ENCODE measurements around the gene SATB1.
"Not testable (repeated sequence)": the region's sequence is repeated elsewhere in the genome, so short reads cannot be mapped to it uniquely, and the experiment has no call there.

SATB1 gene

DNA sequence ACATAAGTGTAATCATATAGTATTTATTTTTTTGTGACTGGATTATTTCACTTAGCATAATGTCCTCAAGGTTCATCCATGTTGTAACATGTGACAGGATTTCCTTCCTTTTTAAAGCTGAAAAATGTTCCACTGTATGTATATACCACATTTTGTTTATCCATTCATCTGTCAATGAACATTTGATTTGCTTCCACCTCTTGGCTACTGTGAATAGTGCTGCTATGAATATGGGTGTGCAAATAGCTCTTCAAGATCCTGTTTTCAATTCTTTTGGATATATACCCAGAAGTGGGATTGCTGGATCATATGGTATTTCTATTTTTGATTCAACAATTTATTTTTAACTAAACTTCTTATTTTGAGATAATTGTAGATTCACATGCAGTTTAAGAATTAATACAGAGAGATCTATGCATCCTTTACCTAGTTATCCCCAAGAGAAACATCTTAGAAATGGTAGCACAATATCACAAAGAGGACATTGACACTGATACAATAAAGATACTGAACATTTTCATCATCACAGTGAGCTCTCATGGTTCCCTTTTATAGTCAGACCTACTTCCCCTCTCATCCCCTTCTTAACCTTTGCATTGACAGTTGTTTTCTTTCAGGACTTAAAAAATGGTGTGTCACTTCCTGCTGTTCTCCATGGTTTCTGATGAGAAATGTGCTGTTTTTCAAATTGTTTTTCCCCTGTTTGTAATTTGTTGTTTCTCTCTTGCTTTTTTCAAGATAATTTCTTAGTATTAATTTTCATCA lies 90.1 kb downstream of the SATB1 start:
- H3K4me3 ChIP-seq (ENCODE audit: low read depth, low read length): no peak overlapping the region
- H3K9me3 ChIP-seq (ENCODE audit: control insufficient read depth, insufficient read depth, low read depth, low read length): no peaks in the 10 kb centered on the region
- no peaks in the 10 kb centered on the region for H3K36me3 ChIP-seq (ENCODE audit: control insufficient read depth in 2 of 2, insufficient read depth in 1 of 2, low read length in 2 of 2)
- no peak for TF ChIP-seq ZNF555 (tag by site-specific recombination; conservative IDR thresholded peaks at IDR 0.05)
- no peak for TF ChIP-seq ZNF544 (tag by site-specific recombination; IDR thresholded peaks at IDR 0.05)
- TF ChIP-seq, protein P1, sequence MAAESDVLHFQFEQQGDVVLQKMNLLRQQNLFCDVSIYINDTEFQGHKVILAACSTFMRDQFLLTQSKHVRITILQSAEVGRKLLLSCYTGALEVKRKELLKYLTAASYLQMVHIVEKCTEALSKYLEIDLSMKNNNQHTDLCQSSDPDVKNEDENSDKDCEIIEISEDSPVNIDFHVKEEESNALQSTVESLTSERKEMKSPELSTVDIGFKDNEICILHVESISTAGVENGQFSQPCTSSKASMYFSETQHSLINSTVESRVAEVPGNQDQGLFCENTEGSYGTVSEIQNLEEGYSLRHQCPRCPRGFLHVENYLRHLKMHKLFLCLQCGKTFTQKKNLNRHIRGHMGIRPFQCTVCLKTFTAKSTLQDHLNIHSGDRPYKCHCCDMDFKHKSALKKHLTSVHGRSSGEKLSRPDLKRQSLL (tag by site-specific recombination; IDR thresholded peaks at IDR 0.05): no peak
- no peak for TF ChIP-seq ZNF174 (tag by site-specific recombination; IDR thresholded peaks at IDR 0.05)
- TF ChIP-seq, protein P2, sequence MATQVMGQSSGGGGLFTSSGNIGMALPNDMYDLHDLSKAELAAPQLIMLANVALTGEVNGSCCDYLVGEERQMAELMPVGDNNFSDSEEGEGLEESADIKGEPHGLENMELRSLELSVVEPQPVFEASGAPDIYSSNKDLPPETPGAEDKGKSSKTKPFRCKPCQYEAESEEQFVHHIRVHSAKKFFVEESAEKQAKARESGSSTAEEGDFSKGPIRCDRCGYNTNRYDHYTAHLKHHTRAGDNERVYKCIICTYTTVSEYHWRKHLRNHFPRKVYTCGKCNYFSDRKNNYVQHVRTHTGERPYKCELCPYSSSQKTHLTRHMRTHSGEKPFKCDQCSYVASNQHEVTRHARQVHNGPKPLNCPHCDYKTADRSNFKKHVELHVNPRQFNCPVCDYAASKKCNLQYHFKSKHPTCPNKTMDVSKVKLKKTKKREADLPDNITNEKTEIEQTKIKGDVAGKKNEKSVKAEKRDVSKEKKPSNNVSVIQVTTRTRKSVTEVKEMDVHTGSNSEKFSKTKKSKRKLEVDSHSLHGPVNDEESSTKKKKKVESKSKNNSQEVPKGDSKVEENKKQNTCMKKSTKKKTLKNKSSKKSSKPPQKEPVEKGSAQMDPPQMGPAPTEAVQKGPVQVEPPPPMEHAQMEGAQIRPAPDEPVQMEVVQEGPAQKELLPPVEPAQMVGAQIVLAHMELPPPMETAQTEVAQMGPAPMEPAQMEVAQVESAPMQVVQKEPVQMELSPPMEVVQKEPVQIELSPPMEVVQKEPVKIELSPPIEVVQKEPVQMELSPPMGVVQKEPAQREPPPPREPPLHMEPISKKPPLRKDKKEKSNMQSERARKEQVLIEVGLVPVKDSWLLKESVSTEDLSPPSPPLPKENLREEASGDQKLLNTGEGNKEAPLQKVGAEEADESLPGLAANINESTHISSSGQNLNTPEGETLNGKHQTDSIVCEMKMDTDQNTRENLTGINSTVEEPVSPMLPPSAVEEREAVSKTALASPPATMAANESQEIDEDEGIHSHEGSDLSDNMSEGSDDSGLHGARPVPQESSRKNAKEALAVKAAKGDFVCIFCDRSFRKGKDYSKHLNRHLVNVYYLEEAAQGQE (tag by site-specific recombination; IDR thresholded peaks at IDR 0.05): no peak
- CTCF ChIA-PET: interaction anchor here (0.5 to 0.7 kb wide), 2 partner anchors 73 to 424 kb away, joined by 3 read pairs; no protein-coding TSS in a partner anchor
- no peak overlapping the region for H3K27ac ChIP-seq (ENCODE audit: extremely low read depth, low read depth, low read length)
- POLR2A ChIA-PET: no interaction called here
- no peaks in the 10 kb centered on the region for H3K4me1 ChIP-seq (ENCODE audit: control insufficient read depth, insufficient read depth, low read length)

DNA sequence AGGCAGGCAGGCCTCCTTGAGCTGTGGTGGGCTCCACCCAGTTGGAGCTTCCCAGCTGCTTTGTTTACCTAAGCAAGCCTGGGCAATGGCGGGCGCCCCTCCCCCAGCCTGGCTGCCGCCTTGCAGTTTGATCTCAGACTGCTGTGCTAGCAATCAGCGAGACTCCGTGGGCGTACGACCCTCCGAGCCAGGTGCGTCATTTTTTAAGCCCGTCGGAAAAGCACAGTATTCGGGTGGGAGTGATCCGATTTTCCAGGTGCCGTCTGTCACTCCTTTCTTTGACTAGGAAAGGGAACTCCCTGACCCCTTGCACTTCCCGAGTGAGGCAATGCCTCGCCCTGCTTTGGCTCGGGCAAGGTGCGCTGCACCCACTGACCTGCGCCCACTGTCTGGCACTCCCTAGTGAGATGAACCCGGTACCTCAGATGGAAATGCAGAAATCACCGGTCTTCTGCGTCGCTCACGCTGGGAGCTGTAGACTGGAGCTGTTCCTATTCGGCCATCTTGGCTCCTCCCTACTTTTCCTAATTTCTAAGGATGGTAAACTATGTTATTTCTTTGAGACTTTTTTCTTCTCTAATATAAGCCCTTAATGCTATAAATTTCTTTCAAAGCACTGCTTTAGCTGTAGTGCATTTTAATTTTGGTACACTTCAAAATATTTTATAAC lies 94.2 kb downstream of the SATB1 start:
- H3K27ac ChIP-seq (ENCODE audit: extremely low read depth, low read depth, low read length); H3K36me3 ChIP-seq (ENCODE audit: control insufficient read depth in 2 of 2, insufficient read depth in 1 of 2, low read length in 2 of 2); H3K4me3 ChIP-seq (ENCODE audit: low read depth, low read length); CTCF ChIA-PET; H3K9me3 ChIP-seq (ENCODE audit: control insufficient read depth, insufficient read depth, low read depth, low read length); POLR2A ChIA-PET; H3K4me1 ChIP-seq (ENCODE audit: control insufficient read depth, insufficient read depth, low read length): not testable (repeated sequence)
- TF ChIP-seq ZEB2 (tag by site-specific recombination; IDR thresholded peaks at IDR 0.05) (0 out of 2 replicates have a peak, but pooled peaks have one; percentile 16), ZNF501 (tag by site-specific recombination; IDR thresholded peaks at IDR 0.05) (peak; percentile 35; the same call in 1 of the 2 replicates), ZNF626 (tag by site-specific recombination; IDR thresholded peaks at IDR 0.05) (0 out of 2 replicates have a peak, but pooled peaks have one; percentile 45), IKZF3 (tag by site-specific recombination; IDR thresholded peaks at IDR 0.05) (peak; percentile 87), PRDM1 (tag by site-specific recombination; IDR thresholded peaks at IDR 0.05) (peak; percentile 65), KLF1 (tag by site-specific recombination; IDR thresholded peaks at IDR 0.05) (peak; percentile 60), ZBTB48 (tag by site-specific recombination; IDR thresholded peaks at IDR 0.05) (peak; percentile 77), YY2 (tag by site-specific recombination; IDR thresholded peaks at IDR 0.05) (peak; percentile 68; the same call in 1 of the 2 replicates), ZBTB17 (tag by site-specific recombination; IDR thresholded peaks at IDR 0.05) (peak; percentile 49), YY1 (tag by site-specific recombination; IDR thresholded peaks at IDR 0.05) (peak; percentile 60), WT1 (tag by site-specific recombination; IDR thresholded peaks at IDR 0.05) (0 out of 2 replicates have a peak, but pooled peaks have one; percentile 11), SP3 (tag by site-specific recombination; IDR thresholded peaks at IDR 0.05) (peak; percentile 37; the same call in 1 of the 2 replicates), ZNF341 (tag by site-specific recombination; IDR thresholded peaks at IDR 0.05; ENCODE audit: low read depth) (peak; percentile 83)
- TF ChIP-seq, protein P3, sequence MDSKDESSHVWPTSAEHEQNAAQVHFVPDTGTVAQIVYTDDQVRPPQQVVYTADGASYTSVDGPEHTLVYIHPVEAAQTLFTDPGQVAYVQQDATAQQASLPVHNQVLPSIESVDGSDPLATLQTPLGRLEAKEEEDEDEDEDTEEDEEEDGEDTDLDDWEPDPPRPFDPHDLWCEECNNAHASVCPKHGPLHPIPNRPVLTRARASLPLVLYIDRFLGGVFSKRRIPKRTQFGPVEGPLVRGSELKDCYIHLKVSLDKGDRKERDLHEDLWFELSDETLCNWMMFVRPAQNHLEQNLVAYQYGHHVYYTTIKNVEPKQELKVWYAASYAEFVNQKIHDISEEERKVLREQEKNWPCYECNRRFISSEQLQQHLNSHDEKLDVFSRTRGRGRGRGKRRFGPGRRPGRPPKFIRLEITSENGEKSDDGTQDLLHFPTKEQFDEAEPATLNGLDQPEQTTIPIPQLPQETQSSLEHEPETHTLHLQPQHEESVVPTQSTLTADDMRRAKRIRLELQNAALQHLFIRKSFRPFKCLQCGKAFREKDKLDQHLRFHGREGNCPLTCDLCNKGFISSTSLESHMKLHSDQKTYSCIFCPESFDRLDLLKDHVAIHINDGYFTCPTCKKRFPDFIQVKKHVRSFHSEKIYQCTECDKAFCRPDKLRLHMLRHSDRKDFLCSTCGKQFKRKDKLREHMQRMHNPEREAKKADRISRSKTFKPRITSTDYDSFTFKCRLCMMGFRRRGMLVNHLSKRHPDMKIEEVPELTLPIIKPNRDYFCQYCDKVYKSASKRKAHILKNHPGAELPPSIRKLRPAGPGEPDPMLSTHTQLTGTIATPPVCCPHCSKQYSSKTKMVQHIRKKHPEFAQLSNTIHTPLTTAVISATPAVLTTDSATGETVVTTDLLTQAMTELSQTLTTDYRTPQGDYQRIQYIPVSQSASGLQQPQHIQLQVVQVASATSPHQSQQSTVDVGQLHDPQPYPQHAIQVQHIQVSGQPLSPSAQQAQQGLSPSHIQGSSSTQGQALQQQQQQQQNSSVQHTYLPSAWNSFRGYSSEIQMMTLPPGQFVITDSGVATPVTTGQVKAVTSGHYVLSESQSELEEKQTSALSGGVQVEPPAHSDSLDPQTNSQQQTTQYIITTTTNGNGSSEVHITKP (tag by site-specific recombination; IDR thresholded peaks at IDR 0.05): peak; percentile 34; the same call in 1 of the 2 replicates
- TF ChIP-seq, protein P4, sequence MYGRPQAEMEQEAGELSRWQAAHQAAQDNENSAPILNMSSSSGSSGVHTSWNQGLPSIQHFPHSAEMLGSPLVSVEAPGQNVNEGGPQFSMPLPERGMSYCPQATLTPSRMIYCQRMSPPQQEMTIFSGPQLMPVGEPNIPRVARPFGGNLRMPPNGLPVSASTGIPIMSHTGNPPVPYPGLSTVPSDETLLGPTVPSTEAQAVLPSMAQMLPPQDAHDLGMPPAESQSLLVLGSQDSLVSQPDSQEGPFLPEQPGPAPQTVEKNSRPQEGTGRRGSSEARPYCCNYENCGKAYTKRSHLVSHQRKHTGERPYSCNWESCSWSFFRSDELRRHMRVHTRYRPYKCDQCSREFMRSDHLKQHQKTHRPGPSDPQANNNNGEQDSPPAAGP (tag by site-specific recombination; IDR thresholded peaks at IDR 0.05): peak; percentile 60; the same call in 1 of the 2 replicates
- TF ChIP-seq, protein P5, sequence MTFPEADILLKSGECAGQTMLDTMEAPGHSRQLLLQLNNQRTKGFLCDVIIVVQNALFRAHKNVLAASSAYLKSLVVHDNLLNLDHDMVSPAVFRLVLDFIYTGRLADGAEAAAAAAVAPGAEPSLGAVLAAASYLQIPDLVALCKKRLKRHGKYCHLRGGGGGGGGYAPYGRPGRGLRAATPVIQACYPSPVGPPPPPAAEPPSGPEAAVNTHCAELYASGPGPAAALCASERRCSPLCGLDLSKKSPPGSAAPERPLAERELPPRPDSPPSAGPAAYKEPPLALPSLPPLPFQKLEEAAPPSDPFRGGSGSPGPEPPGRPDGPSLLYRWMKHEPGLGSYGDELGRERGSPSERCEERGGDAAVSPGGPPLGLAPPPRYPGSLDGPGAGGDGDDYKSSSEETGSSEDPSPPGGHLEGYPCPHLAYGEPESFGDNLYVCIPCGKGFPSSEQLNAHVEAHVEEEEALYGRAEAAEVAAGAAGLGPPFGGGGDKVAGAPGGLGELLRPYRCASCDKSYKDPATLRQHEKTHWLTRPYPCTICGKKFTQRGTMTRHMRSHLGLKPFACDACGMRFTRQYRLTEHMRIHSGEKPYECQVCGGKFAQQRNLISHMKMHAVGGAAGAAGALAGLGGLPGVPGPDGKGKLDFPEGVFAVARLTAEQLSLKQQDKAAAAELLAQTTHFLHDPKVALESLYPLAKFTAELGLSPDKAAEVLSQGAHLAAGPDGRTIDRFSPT (tag by site-specific recombination; IDR thresholded peaks at IDR 0.05): 0 out of 2 replicates have a peak, but pooled peaks have one; percentile 27
